Stimulated activated CD8-positive, alpha-beta memory T cell treated with anti-CD3 and anti-CD28 coated beads, Interleukin-12 subunit alpha, Interleukin-12 subunit beta, amount 100 ng/mL, for 24 hours (primary cell): ENCODE measurements around the gene ACAP1.

Experiments
- DNase-seq: peaks from one replicate; pipeline ENCODE4 v3.0.0-alpha.2; 2020; ENCODE audit errors: extremely low read depth

The ACAP1 gene

GRCh38 chr17:7336240-7337175, at the start of gene ACAP1:
ACAP1 (plus strand) TSS chr17:7336529; CDS start chr17:7336735, 206 bp downstream.
- peak; percentile 65 for DNase-seq

GRCh38 chr17:7289256-7290032, 46.9 kb upstream of the ACAP1 start:
- DNase-seq, result no peak

GRCh38 chr17:7290166-7290565, 46.2 kb upstream of the ACAP1 start:
- no peak for DNase-seq

- no peak for DNase-seq
Observed at GRCh38 chr17:7290685-7291084, 45.6 kb upstream of the ACAP1 start.

GRCh38 chr17:7292194-7292593, 44.1 kb upstream of the ACAP1 start:
- no peak for DNase-seq

- DNase-seq, result no peak
Observed at GRCh38 chr17:7292729-7293128, 43.6 kb upstream of the ACAP1 start.

- no peak for DNase-seq
Observed at GRCh38 chr17:7293159-7293558, 43.2 kb upstream of the ACAP1 start.

- DNase-seq, result no peak
Observed at GRCh38 chr17:7293816-7294613, 42.3 kb upstream of the ACAP1 start.

GRCh38 chr17:7294614-7295153, 41.6 kb upstream of the ACAP1 start, which contains the start of gene YBX2:
YBX2 (minus strand) TSS chr17:7294639; CDS start chr17:7294500, 139 bp downstream.
- no peak for DNase-seq

GRCh38 chr17:7295230-7296180, 40.8 kb upstream of the ACAP1 start:
- DNase-seq, result no peak

GRCh38 chr17:7296189-7296861, 40.0 kb upstream of the ACAP1 start:
- DNase-seq, result no peak

GRCh38 chr17:7304179-7304578, 32.1 kb upstream of the ACAP1 start:
- no peak for DNase-seq

- peak; percentile 100 for DNase-seq
Observed at GRCh38 chr17:7306911-7307685, 29.2 kb upstream of the ACAP1 start, which contains the start of gene EIF5A. EIF5A (plus strand) TSS chr17:7307628; CDS start chr17:7309636, 2,008 bp downstream.

GRCh38 chr17:7307686-7308624, 28.4 kb upstream of the ACAP1 start:
- no peak for DNase-seq

GRCh38 chr17:7308625-7309433, 27.5 kb upstream of the ACAP1 start:
- DNase-seq, result peak; percentile 51

GRCh38 chr17:7309628-7310027, 26.7 kb upstream of the ACAP1 start:
- DNase-seq, result no peak
